K562 (cell line): ENCODE data around the gene UBQLN2. TPM values are rescaled to one million over a fixed set of nuclear protein-coding genes. Genes with fewer than 3 reads are reported as not detected.
A peak's percentile ranks its signal among the peaks of the same experiment; 100 is the strongest.

Experiments
- ARID1B ChIP-seq: fragments of 450-650 bp; IDR thresholded peaks from 2 replicates; pipeline ENCODE4 v1.6.1; 2016; ENCODE audit warnings: antibody characterized with exemption, mild to moderate bottlenecking, inconsistent platforms
- CCAR2 ChIP-seq: fragments of 200-400 bp; formaldehyde crosslinking; IDR thresholded peaks from 2 replicates; pipeline ENCODE4 v1.6.1; 2017; ENCODE audit warnings: mild to moderate bottlenecking, low read depth, low read length
- FOXJ2 ChIP-seq: fragments of 200-800 bp; sonication (Bioruptor generic); IDR thresholded peaks from 2 replicates; pipeline ENCODE4 v1.6.1; 2016; ENCODE audit warnings: missing genetic modification characterization, missing compliant biosample characterization
- HDAC1 ChIP-seq, 2 experiments: fragments of 450-650 bp; IDR thresholded peaks; 2 replicates each; pipeline ENCODE4 v1.6.1; 2016 to 2017; ENCODE audit warnings: inconsistent platforms in 1 of 2, mild to moderate bottlenecking in 1 of 2, moderate library complexity in 1 of 2
- HDAC6 ChIP-seq: IDR thresholded peaks from 2 replicates; pipeline ENCODE4 v1.6.1; 2012; ENCODE audit warnings: low read depth, mild to moderate bottlenecking, control low read depth, inconsistent platforms, low read length, moderate library complexity
- MTA3 ChIP-seq: fragments of 450-650 bp; formaldehyde crosslinking; IDR thresholded peaks from 2 replicates; pipeline ENCODE4 v1.6.1; 2017; ENCODE audit warnings: mild to moderate bottlenecking, borderline replicate concordance
- NFE2 ChIP-seq: IDR thresholded peaks from 2 replicates; pipeline ENCODE4 v1.6.1; 2014; ENCODE audit warnings: antibody characterized with exemption, low read depth
- NR2C2 ChIP-seq, 2 experiments: fragments of 200-800 bp in 1 of 2; sonication (Bioruptor generic) in 1 of 2; sonication (generic) in 1 of 2; formaldehyde crosslinking in 1 of 2; IDR thresholded peaks; 2 replicates each; pipeline versions ENCODE4 v1.6.1 to v1.8.0; 2016 to 2022; ENCODE audit warnings: mild to moderate bottlenecking in 1 of 2, missing compliant biosample characterization in 1 of 2, missing genetic modification characterization in 1 of 2, missing genetic modification reagents in 1 of 2
- TAF1 ChIP-seq: IDR thresholded peaks from 2 replicates; pipeline ENCODE4 v1.6.1; 2011; ENCODE audit warnings: mild to moderate bottlenecking, low read length, moderate library complexity; ENCODE audit not compliant: insufficient read depth, control insufficient read depth, severe bottlenecking; ENCODE audit errors: extremely low read depth
- TSHZ1 ChIP-seq: fragments of 250-450 bp; sonication (Bioruptor Pico); IDR thresholded peaks from 2 replicates; pipeline ENCODE4 v1.4.0; 2020; ENCODE audit warnings: mild to moderate bottlenecking, moderate library complexity
- ZNF311 ChIP-seq: fragments of 250-450 bp; sonication (Bioruptor Pico); IDR thresholded peaks from 2 replicates; pipeline ENCODE4 v1.4.0; 2020; ENCODE audit warnings: mild to moderate bottlenecking, moderate library complexity
- ZNF318 ChIP-seq, 2 experiments: fragments of 450-650 bp; IDR thresholded peaks; 2 replicates each; pipeline ENCODE4 v1.6.1; 2016; ENCODE audit warnings: mild to moderate bottlenecking in 2 of 2, borderline replicate concordance in 1 of 2, low read depth in 1 of 2, moderate library complexity in 1 of 2
- ZNF589 ChIP-seq: fragments of 200-800 bp; sonication (Bioruptor generic); IDR thresholded peaks from 2 replicates; pipeline ENCODE4 v1.6.1; 2016; ENCODE audit warnings: low read depth, missing genetic modification characterization, missing compliant biosample characterization
- polyA plus RNA-seq, 8 experiments: library from polyadenylated mRNA; depleted of rRNA in 4 of 8; stranded (reverse) in 5 of 8; unstranded in 3 of 8; fragments of >200 nt; fragmentation: Nextera tagmentation in 2 of 8; fragmentation: Illumina TruSeq in 1 of 8; extraction: Ambion mirVana in 2 of 8; extraction: Trizol in 1 of 8; gene quantifications; 2 replicates each; pipeline versions ENCODE4 v1.2.1 to v1.2.3, GENCODE V29; 2011 to 2014; ENCODE audit warnings: inconsistent platforms in 1 of 8, missing spikeins in 1 of 8
- total RNA-seq, 7 experiments: library from RNA; depleted of rRNA in 6 of 7; stranded (reverse); fragments of >200 nt in 6 of 7; fragmentation: Illumina TruSeq in 2 of 7; extraction: Trizol in 2 of 7; gene quantifications; 2 replicates each; pipeline versions ENCODE4 v1.2.1 to v1.2.3, GENCODE V29; 2011 to 2021; ENCODE audit warnings: low replicate concordance in 1 of 7

The UBQLN2 gene
- total and polyA plus RNA-seq, 9 of the 15 experiments (the other 6 are each of a cell fraction or from before 2014, with no cell fraction given) = 1.5 to 17.9 (median 5.7) TPM

GRCh38 chrX:56563231-56564161, at the start of gene UBQLN2 (continued):
- TF ChIP-seq NFE2 = no peak
- TF ChIP-seq NR2C2 (CRISPR knock-in tag; IDR thresholded peaks at IDR 0.05) = no peak
- no peak for TF ChIP-seq NR2C2 (tag; IDR thresholded peaks at IDR 0.05)
- no peak for TF ChIP-seq HDAC6
- TF ChIP-seq HDAC1 (IDR thresholded peaks at IDR 0.05) = 0 out of 4 replicates have a peak, but pooled peaks of 1 of the 2 experiments have one; percentile 51
- no peak for TF ChIP-seq MTA3
- no peak for TF ChIP-seq ZNF311 (CRISPR knock-in tag)
- TF ChIP-seq ARID1B = peak; percentile 33; the same call in 1 of the 2 replicates
- peak; percentile 46 for TF ChIP-seq TAF1
- no peak for TF ChIP-seq ZNF318 (IDR thresholded peaks at IDR 0.05; ENCODE audit: borderline replicate concordance in 1 of 2, low read depth in 1 of 2)
- no peak for TF ChIP-seq CCAR2
- no peak for TF ChIP-seq TSHZ1 (CRISPR knock-in tag)
- TF ChIP-seq FOXJ2 (tag) = no peak
- TF ChIP-seq ZNF589 (CRISPR knock-in tag) = no peak
